Measurements from ENCODE around the gene BBLN. TPM values are rescaled to one million over a fixed set of nuclear protein-coding genes. Genes with fewer than 3 reads are reported as not detected.
A peak's percentile ranks its signal among the peaks of the same experiment; 100 is the strongest.

BBLN gene
- total RNA-seq, 1 experiment from 2014 or later: 70.4 TPM

GRCh38 chr9:128190516-128191405 is 30.7 kb downstream of the BBLN start:
- BruUV-seq (replicated peaks): no TSS peak
- CTCF ChIA-PET: interaction anchor here (0.6 to 1.9 kb wide), 9 partner anchors 10 to 668 kb away, joined by 3 to 6 read pairs (median 3); no protein-coding TSS in a partner anchor
- DNase-seq (ENCODE audit: unreplicated experiment): peak; percentile 6
- Mint-ChIP-seq H3K27me3 (ENCODE audit: insufficient read depth, unreplicated experiment) (no peaks in the 10 kb centered on the region), H3K9me3 (ENCODE audit: unreplicated experiment) (no peaks in the 10 kb centered on the region), H3K36me3 (ENCODE audit: insufficient read depth, unreplicated experiment) (peaks cover 31% of the 10 kb centered on the region), H3K27ac (ENCODE audit: low read depth, unreplicated experiment) (peak overlapping the region; percentile 93), H3K4me1 (ENCODE audit: insufficient read depth, unreplicated experiment) (peaks cover 4% of the 10 kb centered on the region), H3K4me3 (ENCODE audit: unreplicated experiment) (peak overlapping the region; percentile 91)
- POLR2A ChIA-PET: interaction anchor here (0.7 to 2.0 kb wide), 9 partner anchors 14 to 342 kb away, joined by 3 to 11 read pairs (median 3); partner anchors contain the start of gene BBLN
- intact Hi-C loops (cut with micrococcal nuclease): loop anchor here (5.0 kb wide), 1 partner anchor 63 kb away; the partner anchor contains the start of gene PTGES2
- no peak for TF ChIP-seq CTCF (IDR thresholded peaks at IDR 0.05; ENCODE audit: unreplicated experiment)

GRCh38 chr9:128191406-128192046 is 31.5 kb downstream of the BBLN start, which contains the start of gene CIZ1:
CIZ1 (minus strand) TSS chr9:128191572; CDS start chr9:128190857, 715 bp downstream.
- BruUV-seq (replicated peaks): TSS peak; percentile 70
- CTCF ChIA-PET: interaction anchor here (0.6 to 1.2 kb wide), 5 partner anchors 9 to 668 kb away, joined by 3 to 4 read pairs (median 3); no protein-coding TSS in a partner anchor
- H3K4me1 Mint-ChIP-seq (ENCODE audit: insufficient read depth, unreplicated experiment): peaks cover 4% of the 10 kb centered on the region
- H3K9me3 Mint-ChIP-seq (ENCODE audit: unreplicated experiment): no peaks in the 10 kb centered on the region
- intact Hi-C loops (cut with micrococcal nuclease): loop anchor here (5.0 kb wide), 1 partner anchor 64 kb away; the partner anchor contains the start of gene PTGES2
- peak within 1 kb of the TSS; percentile 91 for H3K4me3 Mint-ChIP-seq (ENCODE audit: unreplicated experiment)
- TF ChIP-seq CTCF (IDR thresholded peaks at IDR 0.05; ENCODE audit: unreplicated experiment): peak; percentile 76
- DNase-seq (ENCODE audit: unreplicated experiment): peak; percentile 74
- POLR2A ChIA-PET: interaction anchor here (1.0 to 2.0 kb wide), 6 partner anchors 14 to 150 kb away, joined by 3 to 11 read pairs (median 3); partner anchors contain the start of gene BBLN
- H3K27me3 Mint-ChIP-seq (ENCODE audit: insufficient read depth, unreplicated experiment): no peaks in the 10 kb centered on the region
- H3K27ac Mint-ChIP-seq (ENCODE audit: low read depth, unreplicated experiment): peak within 1 kb of the TSS; percentile 93
- H3K36me3 Mint-ChIP-seq (ENCODE audit: insufficient read depth, unreplicated experiment): peaks cover 25% of the 10 kb centered on the region

GRCh38 chr9:128192601-128193371 is 32.7 kb downstream of the BBLN start:
- BruUV-seq (replicated peaks): no TSS peak
- H3K4me3 Mint-ChIP-seq (ENCODE audit: unreplicated experiment): peak overlapping the region; percentile 91
- DNase-seq (ENCODE audit: unreplicated experiment): peak; percentile 79
- peaks cover 4% of the 10 kb centered on the region for H3K4me1 Mint-ChIP-seq (ENCODE audit: insufficient read depth, unreplicated experiment)
- ChIA-PET POLR2A (interaction anchor here (0.6 to 2.0 kb wide), 5 partner anchors 24 to 443 kb away, joined by 3 to 7 read pairs (median 4); no protein-coding TSS in a partner anchor), CTCF (interaction anchor here (0.6 to 1.1 kb wide), 3 partner anchors 9 to 80 kb away, joined by 3 to 4 read pairs (median 3); no protein-coding TSS in a partner anchor)
- H3K9me3 Mint-ChIP-seq (ENCODE audit: unreplicated experiment): no peaks in the 10 kb centered on the region
- no peaks in the 10 kb centered on the region for H3K27me3 Mint-ChIP-seq (ENCODE audit: insufficient read depth, unreplicated experiment)
- peaks cover 23% of the 10 kb centered on the region for H3K36me3 Mint-ChIP-seq (ENCODE audit: insufficient read depth, unreplicated experiment)
- peak overlapping the region; percentile 93 for H3K27ac Mint-ChIP-seq (ENCODE audit: low read depth, unreplicated experiment)
- intact Hi-C loops (cut with micrococcal nuclease): loop anchor here (5.0 kb wide), 1 partner anchor 65 kb away; the partner anchor contains the start of gene PTGES2
- TF ChIP-seq CTCF (IDR thresholded peaks at IDR 0.05; ENCODE audit: unreplicated experiment): no peak

Data from MCF 10A (cell line).